Duodenal mucosa (tissue), 2 donors: ENCODE data around the gene STAB1.

Experiments used
- H3K27ac ChIP-seq: one replicate; pipeline ENCODE4 v1.7.0; 2013; ENCODE audit warnings: low read depth, low read length
- H3K27me3 ChIP-seq, 2 donors: one replicate each; pipeline ENCODE4 v1.7.0; 2013; ENCODE audit warnings: low read length in 2 of 2, control low read depth in 1 of 2; ENCODE audit not compliant: insufficient read depth in 2 of 2, control insufficient read depth in 1 of 2
- H3K36me3 ChIP-seq, 2 donors: one replicate each; pipeline ENCODE4 v1.7.0; 2013; ENCODE audit warnings: low read length in 2 of 2, control low read depth in 1 of 2; ENCODE audit not compliant: insufficient read depth in 2 of 2, control insufficient read depth in 1 of 2
- H3K4me1 ChIP-seq, 2 donors: one replicate each; pipeline ENCODE4 v1.7.0; 2013; ENCODE audit warnings: low read length in 2 of 2, control low read depth in 1 of 2; ENCODE audit not compliant: insufficient read depth in 2 of 2, control insufficient read depth in 1 of 2
- H3K4me3 ChIP-seq, 2 donors: one replicate each; pipeline ENCODE4 v1.7.0; 2013; ENCODE audit warnings: low read length in 2 of 2, low read depth in 1 of 2
- H3K9ac ChIP-seq, 2 donors: one replicate each; pipeline ENCODE4 v1.7.0; 2013; ENCODE audit warnings: low read length in 2 of 2, low read depth in 1 of 2
- H3K9me3 ChIP-seq, 2 donors: one replicate each; pipeline ENCODE4 v1.7.0; 2013; ENCODE audit warnings: low read length in 2 of 2, control low read depth in 1 of 2; ENCODE audit not compliant: control insufficient read depth in 1 of 2

The STAB1 gene

GRCh38 chr3:52484680-52485461, 10.3 kb upstream of the STAB1 start:
- Histone ChIP-seq H3K27me3 (no peaks in the 10 kb centered on the region), H3K27ac (no peak overlapping the region), H3K36me3 (peaks cover 43 to 82% of the 10 kb centered on the region in 2 donors), H3K4me3 (no peak overlapping the region), H3K4me1 (no peaks in the 10 kb centered on the region), H3K9me3 (no peaks in the 10 kb centered on the region), H3K9ac (no peak overlapping the region)

- peaks cover 0 to 5% of the 10 kb centered on the region in 2 donors for H3K4me1 ChIP-seq
- H3K27me3 ChIP-seq, result no peaks in the 10 kb centered on the region
- H3K36me3 ChIP-seq, result peaks cover 34 to 78% of the 10 kb centered on the region in 2 donors
- no peak overlapping the region for H3K4me3 ChIP-seq
- no peak overlapping the region for H3K9ac ChIP-seq
- H3K27ac ChIP-seq, result no peak overlapping the region
- no peaks in the 10 kb centered on the region for H3K9me3 ChIP-seq
These were observed 7.9 kb upstream of the STAB1 start for GRCh38 chr3:52487050-52487787.

GRCh38 chr3:52487788-52488691, 7.1 kb upstream of the STAB1 start:
- H3K27me3 ChIP-seq, result no peaks in the 10 kb centered on the region
- no peak overlapping the region for H3K4me3 ChIP-seq
- peaks cover 0 to 5% of the 10 kb centered on the region in 2 donors for H3K4me1 ChIP-seq
- no peak overlapping the region for H3K27ac ChIP-seq
- H3K9ac ChIP-seq, result no peak overlapping the region
- no peaks in the 10 kb centered on the region for H3K9me3 ChIP-seq
- peaks cover 42 to 75% of the 10 kb centered on the region in 2 donors for H3K36me3 ChIP-seq

- Histone ChIP-seq H3K9me3 (no peaks in the 10 kb centered on the region), H3K4me3 (no peak overlapping the region), H3K9ac (no peak overlapping the region), H3K27me3 (no peaks in the 10 kb centered on the region), H3K27ac (no peak overlapping the region), H3K4me1 (peaks cover 0 to 5% of the 10 kb centered on the region in 2 donors), H3K36me3 (peaks cover 40 to 71% of the 10 kb centered on the region in 2 donors)
These were observed 6.4 kb upstream of the STAB1 start for GRCh38 chr3:52488746-52489145.

- no peak overlapping the region for H3K27ac ChIP-seq
These were observed 5.7 kb upstream of the STAB1 start for GRCh38 chr3:52489453-52489852.

GRCh38 chr3:52490035-52490938, 4.9 kb upstream of the STAB1 start:
- Histone ChIP-seq H3K4me3 (no peak overlapping the region), H3K9me3 (no peaks in the 10 kb centered on the region), H3K27me3 (no peaks in the 10 kb centered on the region), H3K27ac (peak overlapping the region; percentile 14), H3K36me3 (peaks cover 37 to 67% of the 10 kb centered on the region in 2 donors), H3K4me1 (peaks cover 0 to 11% of the 10 kb centered on the region in 2 donors), H3K9ac (no peak overlapping the region)

More at GRCh38 chr3:52489453-52489852, 5.7 kb upstream of the STAB1 start:
- H3K4me3 ChIP-seq, result no peak overlapping the region
- no peaks in the 10 kb centered on the region for H3K9me3 ChIP-seq
- H3K27me3 ChIP-seq, result no peaks in the 10 kb centered on the region
- no peak overlapping the region for H3K9ac ChIP-seq
- peaks cover 40 to 71% of the 10 kb centered on the region in 2 donors for H3K36me3 ChIP-seq
- peaks cover 0 to 9% of the 10 kb centered on the region in 2 donors for H3K4me1 ChIP-seq

GRCh38 chr3:52490939-52491526, 4.1 kb upstream of the STAB1 start:
- Histone ChIP-seq H3K4me3 (no peak overlapping the region), H3K9ac (no peak overlapping the region), H3K36me3 (peaks cover 36 to 60% of the 10 kb centered on the region in 2 donors), H3K9me3 (no peaks in the 10 kb centered on the region), H3K4me1 (peaks cover 0 to 11% of the 10 kb centered on the region in 2 donors), H3K27me3 (no peaks in the 10 kb centered on the region), H3K27ac (peak overlapping the region; percentile 49)

- Histone ChIP-seq H3K27ac (no peak overlapping the region), H3K9ac (no peak overlapping the region), H3K4me3 (no peak overlapping the region), H3K4me1 (peaks cover 0 to 11% of the 10 kb centered on the region in 2 donors), H3K27me3 (no peaks in the 10 kb centered on the region), H3K9me3 (no peaks in the 10 kb centered on the region), H3K36me3 (peaks cover 36 to 50% of the 10 kb centered on the region in 2 donors)
These were observed 3.1 kb upstream of the STAB1 start for GRCh38 chr3:52492059-52492458.
